ENCODE measurements around the gene ZNF772.

DNA sequence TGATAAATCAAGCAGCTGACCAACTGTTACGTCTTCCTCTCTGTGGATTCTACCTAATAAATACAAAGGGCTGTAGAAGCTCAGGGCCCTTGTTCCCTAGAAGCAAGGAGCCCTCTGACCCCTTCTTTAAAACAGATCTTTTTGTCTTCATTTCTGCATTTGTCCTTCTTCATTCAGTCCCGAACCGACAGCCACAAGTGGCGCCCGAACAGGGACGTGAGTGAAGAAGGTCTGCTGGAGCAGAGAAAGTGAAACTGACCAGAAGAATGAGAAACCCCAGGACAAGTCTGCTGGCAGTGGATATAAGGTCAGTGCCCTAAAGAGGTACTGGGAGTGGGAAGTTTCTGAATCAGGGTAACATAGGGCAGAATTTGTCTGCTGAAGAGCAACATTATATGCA, 35.5 kb upstream of the ZNF772 start:
- no peak for TF ChIP-seq POLR2AphosphoS5 (IDR thresholded peaks at IDR 0.05; ENCODE audit: low read depth, low read length)
- TF ChIP-seq POLR2A (IDR thresholded peaks at IDR 0.05; ENCODE audit: low read depth, low read length) = no peak
- TF ChIP-seq TAF1 (IDR thresholded peaks at IDR 0.05; ENCODE audit: low read depth, low read length) = no peak
- TF ChIP-seq PAX5 (IDR thresholded peaks at IDR 0.05; ENCODE audit: insufficient read depth, low read length, severe bottlenecking) = no peak
- no peak for TF ChIP-seq SPI1 (IDR thresholded peaks at IDR 0.05; ENCODE audit: low read depth, low read length)
